Inflammatory macrophage (primary cell): ENCODE data around the gene ZNF746.
"Not testable (repeated sequence)": the region's sequence is repeated elsewhere in the genome, so short reads cannot be mapped to it uniquely, and the experiment has no call there.

Source experiments
- DNase-seq, 2 donors: peaks; one replicate each; pipeline ENCODE4 v3.0.0-alpha.2; 2020 to 2022
- total RNA-seq, 18 experiments: gene quantifications; one replicate each; lab custom pipeline; 2026; ENCODE audit warnings: mixed read lengths in 6 of 18, inconsistent platforms in 2 of 18; lab: John Stamatoyannopoulos, UW

The ZNF746 gene
- 8.4 to 43.8 (median 27.4) reads per million in 18 experiments for total RNA-seq

DNA sequence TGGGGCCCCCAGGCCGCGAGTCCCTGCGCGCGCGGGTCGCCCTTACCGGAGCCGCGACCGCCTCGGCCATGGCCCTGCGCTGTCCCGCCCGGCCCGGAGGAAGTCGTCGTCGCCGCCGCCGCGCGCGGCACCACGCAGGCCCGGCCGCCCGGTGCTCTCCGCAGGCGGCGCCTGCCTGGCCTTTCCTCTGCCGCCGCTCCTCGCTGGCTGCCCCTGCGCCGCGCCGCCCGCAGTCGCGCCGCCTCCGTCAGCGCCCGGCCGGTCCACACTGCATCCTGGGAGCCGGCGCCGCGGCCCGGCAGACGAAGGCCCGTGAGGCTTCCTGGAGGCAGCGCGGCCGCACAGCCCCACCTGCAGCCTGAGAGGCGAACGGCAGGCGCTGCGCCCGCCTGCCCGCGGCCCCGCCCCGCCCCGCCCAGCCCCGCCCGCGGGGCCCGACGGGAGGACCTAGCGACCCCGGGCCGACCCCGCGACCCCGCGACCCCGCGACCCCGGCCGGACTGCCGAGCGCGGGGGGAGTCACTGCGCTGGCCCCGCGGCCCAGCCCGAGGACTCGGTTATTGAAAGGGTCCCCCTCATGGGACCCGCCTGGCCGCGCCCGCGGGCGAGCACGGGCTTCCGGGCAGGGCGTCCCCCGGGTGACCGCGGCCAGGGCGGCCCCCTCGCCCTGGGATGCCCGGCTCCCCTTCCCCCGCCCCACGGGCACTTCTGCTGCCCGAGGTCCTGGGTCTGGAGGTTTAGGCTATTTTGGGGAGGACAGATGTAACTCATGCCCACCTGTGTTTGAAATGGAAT is at the start of gene ZNF746:
Gene ZNF746 (minus strand): TSS at position 343 of the 795 bp plus-strand sequence. CDS start 273 bp downstream, at position 70.
- DNase-seq, result peak; percentile 84 to 91

DNA sequence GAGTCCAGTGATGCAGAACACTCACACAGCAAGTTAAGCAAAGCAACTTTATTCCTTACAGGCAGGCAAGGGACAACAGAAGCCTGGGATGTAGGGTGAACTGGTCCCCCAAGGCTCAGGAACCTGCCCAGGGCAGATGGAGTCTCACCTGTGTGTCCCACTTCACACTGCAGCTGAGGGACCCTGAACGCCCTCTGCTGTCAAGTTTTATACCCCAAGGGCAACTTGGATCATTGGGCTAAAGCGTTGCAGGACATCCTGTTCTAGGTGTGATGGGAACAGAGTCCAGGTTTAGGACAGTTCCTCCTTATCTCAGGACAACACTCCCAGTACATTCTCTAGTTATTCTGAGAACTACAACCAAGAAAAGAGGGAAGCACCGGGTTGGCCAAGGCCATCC is 49.5 kb upstream of the ZNF746 start:
- no peak for DNase-seq

DNA sequence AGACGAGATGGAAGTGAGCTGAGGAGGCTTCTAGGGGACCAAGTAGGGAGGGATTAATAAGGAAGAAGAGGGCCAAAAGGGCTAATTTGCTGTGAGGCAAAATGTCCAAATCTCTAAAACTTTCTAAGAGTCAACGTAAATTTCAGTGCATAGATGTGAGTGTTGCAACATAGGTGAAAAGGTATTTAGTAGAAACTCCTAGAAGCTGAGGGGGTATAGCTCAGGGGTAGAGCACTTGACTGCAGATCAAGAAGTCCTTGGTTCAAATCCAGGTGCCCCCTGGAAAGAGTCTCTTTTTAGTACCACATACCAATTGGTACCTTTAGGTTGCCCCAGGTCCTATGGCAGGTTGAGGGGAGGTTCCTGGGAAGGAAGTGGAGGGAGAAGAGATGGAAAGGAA is 48.7 kb upstream of the ZNF746 start:
- no peak for DNase-seq

DNA sequence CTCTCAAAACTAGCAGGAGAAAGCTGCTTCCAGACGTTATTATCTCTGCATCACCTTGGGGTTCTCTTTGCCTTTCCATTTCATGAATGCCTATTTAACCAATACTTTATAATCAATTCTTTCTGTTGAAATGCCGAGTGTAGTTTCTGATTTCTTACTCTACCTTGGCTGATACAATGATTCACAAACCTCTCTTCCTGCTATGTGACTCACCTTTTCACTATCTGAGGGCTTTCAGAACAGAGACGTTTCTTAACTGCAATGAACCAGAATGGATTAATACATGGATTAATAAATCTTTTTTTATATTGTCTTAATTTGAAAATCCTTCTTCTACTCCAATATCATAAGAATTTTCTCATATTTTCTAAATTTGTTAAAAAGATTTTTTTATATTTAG is 46.4 kb upstream of the ZNF746 start:
- DNase-seq, result no peak

DNA sequence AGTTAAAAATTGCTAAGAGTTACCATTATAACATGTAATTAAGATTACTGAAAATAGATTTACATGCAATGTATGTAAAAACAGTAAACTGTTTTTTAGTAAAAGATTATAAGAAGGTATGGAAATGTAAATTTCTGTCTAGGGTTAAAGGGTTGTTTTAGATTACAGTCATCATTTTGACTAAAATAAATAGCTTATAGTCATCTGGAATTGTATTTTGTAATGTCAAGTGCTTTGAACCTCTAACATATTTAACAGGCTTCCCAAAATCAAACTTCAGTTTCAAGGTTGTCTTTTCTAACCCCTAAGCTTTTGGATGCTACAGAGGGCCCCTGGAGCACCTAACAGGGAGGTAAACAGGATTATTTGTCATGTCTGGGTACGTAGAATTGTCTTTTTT is 35.0 kb upstream of the ZNF746 start:
- DNase-seq, result no peak

DNA sequence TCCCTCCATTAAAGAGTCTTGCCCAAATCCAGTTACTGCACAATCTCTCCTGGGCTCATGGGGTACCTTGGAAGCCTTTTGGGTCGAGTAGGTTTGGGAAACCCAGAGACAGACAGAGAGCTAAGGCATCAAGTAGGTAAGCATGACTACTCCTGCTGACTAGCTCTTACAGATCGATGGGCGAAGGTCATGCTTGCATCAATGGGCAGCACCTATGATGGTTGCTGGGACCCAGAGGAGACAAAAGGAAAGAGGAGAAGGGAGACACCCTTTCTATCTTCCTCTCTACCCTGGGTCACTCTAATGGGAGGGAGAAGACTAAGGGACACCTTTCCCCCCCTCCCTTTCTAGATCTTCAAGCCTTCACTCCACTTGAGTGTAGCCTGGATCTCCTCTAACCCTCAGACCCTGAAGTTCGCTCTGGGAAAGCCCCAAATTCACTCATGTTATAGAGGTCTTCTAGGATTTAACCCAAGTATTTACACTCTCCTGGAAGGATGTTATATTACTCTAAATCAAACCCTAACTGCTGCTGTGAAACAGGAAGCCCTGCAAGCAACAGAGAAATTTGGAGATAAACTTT is 31.6 kb upstream of the ZNF746 start:
- peak in 1 of 2 donors; percentile 6 for DNase-seq

DNA sequence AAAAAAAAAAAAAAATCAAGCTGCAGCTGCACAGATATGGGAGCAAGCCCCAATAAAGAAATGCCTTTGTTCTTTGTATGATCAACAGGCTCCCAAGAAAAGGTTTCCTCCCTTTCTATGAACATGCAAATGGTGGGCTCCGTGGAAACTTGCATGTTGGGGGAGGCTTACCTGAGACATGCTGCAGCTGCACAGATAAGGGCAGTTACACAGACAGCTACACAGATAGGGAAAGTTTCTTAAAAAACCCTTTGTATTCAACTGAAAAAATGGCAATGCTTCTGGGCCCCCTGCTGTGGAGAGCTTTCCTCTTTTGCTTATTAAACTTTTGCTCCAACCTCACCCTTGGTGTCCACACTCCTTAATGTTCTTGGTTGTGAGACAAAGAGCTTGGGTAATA is 29.8 kb upstream of the ZNF746 start:
- DNase-seq, result no peak

DNA sequence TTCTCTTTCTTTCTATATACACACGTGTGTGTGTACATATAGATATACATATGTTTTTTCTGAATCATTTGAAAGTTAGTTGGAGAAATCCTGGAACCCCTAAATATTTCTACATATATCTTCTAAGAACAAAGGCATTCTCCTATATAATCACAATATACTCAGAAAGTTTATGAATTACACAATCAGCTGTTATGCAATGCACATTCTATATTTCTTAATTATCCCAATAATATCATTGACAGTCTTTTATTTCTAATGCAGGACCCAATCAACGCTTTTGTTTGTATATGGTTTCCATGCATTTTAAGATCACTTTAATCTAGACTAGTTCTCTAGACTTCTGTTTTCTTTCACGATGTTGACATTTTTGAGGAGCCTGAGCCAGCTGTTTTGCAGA is 27.7 kb upstream of the ZNF746 start:
- peak in 1 of 2 donors; percentile 7 for DNase-seq

DNA sequence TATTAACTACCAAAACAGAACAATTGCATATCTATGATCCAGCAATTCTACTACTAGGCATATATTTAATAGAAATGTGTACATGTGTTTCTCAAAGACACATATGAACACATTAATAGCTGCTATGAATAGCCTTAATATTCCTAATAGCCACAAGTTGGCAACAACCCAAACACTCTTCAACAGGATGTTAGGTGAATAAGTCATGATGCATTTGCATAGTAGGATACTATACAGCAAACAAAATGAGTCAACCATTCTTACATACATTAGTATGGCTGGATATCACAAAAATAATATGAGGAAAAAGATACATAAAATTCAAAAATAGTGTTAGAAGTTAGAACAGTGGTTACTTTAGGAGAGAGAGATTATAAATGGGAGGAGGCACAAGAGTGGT is 26.8 kb upstream of the ZNF746 start:
- DNase-seq, result no peak

DNA sequence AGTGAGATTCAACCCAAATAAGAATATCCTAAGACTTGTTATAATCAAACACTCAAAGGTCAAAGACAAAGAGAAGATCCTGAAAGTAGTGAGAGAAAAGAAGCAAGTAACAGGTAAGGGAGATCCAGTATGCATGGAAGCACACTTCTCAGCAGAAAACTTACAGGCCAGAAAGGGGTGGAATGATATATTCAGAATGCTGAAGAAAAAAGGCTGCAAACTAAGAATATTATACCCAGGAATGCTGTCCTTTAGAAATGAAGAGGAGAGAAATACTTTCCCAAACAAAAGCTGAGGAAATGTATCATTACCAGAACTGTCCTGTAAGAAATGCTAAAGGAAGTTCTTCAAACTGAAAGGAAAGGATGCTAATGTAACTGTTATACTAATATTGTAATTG is 12.6 kb upstream of the ZNF746 start:
- DNase-seq, result no peak

DNA sequence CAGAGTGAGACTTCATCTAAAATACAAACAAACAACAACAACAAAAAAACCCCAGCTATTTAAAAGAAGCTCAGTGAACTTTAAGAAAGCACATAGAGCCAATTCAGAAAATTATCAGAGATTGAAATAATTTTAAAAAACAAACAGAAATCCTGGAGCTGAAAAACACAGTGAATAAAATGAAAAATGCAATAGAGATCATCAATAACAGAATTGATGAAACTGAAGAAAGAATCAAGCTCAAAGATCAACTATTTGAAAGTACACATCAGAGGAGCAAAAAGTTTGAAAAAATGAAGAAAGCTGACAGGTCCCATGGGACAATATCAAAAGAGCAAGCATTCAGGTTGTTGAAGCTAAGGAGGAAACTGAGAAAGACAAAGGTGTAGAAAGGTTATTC is 12.2 kb upstream of the ZNF746 start:
- DNase-seq, result no peak

DNA sequence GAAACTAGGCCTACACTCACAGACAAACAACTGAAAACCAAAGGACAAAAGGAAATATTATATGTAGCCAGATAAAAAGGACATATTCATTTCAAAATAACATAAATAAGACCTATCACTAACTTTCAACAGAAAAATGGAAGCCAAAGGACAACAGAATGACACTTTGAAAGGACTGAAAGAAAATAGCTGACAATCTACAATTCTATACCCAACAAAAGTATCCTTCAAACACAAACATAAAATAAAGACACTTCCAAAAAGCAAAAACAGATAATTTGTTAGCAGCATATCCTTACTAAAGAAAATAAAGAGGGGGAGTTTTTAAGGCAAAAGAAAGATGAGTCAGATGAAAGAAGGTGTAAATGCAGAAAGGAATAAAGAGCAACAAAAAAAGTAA is 7.9 kb upstream of the ZNF746 start:
- no peak for DNase-seq

DNA sequence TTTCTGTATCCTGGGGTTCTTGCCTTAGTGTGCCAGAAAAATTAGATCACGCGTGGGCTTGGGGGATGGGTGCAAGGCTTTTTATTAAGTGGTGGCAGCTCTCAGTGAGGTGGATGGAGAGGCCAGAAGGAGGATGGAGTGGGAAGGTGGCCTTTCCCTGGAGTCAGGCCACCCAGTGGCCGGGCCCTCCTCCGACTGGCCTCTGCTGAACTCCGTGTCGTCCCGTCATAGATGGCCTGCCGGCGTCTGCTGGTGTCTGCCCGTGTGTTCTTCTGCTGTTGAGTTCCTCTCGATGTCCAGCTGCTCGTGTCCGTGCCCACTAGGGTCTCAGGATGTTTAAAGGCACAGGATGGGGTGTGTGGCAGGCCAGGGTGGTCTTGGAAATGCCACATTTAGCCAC is 4.0 kb upstream of the ZNF746 start:
- DNase-seq, result no peak

DNA sequence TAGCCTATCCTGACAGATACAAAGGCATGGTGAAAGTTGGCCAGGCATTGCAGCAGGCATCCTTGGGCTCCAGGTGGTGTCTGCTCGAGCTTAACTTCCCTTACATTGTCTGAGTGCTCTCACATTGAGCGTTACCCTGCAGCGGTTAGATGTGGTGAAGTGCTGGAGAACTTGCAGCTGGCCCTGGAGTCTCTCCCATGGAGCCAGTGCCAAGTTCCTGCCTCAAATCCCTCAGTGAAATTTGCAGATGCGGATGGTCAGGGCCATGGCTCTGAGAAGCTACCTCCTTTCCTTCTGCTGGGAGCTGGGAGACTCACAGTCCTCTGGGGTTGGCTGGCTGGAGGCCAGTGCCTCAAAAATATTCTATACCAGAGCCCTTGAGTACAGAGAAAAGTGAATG is 3.3 kb upstream of the ZNF746 start:
- no peak for DNase-seq

DNA sequence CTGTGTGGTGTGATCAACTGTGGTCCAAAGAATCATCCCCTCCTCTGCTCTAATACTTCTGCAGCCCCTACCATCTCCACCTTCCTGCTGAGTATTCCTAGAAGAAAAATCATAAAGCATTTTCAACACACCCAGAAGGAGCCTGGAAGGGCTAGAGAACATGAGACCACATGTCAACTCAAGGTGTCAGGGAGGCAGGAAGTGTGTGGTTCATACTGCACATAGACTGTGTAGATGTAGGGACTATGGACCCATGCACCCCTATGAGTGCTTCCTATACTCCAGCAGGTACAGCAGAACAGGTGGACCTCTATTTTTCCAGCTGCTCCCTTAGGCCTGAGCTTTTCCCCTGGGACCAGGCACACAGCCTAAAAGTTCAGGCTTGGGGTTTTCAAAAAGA is 2.6 kb upstream of the ZNF746 start:
- no peak for DNase-seq

DNA sequence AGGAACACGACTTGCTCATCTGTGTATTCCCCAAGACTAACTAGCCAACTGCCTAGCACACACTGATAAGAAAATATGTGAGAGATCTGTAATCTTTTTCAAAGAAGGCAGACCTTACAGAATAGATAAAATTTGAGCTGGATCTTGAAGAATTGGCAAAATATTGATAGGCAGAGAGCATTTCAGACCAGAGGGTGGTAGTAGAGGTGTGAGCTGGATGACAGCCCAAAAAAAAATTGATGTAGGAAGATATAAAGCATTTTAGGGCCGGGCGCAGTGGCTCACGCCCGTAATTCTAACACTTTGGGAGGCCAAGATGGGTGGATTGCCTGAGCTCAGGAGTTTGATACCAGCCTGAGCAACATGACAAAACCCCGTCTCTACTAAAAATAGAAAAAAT is 1.2 kb upstream of the ZNF746 start:
- DNase-seq, result no peak

DNA sequence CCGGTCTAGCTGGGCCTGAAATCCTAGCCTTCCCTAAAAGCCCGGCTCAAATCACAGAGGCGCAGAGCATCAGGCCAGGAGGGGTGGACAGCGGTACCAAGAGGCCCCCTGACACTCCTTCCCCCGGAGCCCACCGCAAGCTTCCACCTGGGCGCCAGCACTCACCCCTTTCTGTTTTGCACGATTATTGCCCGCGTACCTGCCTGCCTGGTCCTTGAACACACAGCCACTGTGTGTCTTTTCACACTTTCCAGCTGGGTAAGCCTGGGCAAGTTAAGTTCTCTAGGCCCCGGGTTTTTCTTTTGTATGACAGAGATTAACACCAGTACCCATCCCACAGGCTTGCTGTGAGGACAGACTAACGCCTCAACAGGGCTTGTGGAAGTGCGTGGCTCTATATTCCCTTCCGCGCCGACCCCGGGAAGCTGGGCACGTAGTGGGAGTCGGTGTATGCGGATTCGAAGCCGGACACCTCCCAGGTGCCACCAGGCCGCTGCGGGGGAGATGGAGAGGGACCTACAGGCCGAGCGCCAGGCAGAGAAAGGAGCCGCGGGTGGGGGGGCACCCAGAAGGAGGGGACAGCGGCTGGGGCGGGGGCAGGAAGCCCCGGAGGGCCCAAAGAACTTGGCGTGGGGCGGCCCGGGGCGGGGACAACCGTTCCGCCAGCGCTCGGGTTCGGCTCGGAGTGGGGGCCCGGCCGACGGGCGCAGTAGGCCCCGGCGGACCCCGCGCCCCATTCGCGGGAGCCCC is 792 bp downstream of the ZNF746 start:
- peak; percentile 10 to 25 for DNase-seq

DNA sequence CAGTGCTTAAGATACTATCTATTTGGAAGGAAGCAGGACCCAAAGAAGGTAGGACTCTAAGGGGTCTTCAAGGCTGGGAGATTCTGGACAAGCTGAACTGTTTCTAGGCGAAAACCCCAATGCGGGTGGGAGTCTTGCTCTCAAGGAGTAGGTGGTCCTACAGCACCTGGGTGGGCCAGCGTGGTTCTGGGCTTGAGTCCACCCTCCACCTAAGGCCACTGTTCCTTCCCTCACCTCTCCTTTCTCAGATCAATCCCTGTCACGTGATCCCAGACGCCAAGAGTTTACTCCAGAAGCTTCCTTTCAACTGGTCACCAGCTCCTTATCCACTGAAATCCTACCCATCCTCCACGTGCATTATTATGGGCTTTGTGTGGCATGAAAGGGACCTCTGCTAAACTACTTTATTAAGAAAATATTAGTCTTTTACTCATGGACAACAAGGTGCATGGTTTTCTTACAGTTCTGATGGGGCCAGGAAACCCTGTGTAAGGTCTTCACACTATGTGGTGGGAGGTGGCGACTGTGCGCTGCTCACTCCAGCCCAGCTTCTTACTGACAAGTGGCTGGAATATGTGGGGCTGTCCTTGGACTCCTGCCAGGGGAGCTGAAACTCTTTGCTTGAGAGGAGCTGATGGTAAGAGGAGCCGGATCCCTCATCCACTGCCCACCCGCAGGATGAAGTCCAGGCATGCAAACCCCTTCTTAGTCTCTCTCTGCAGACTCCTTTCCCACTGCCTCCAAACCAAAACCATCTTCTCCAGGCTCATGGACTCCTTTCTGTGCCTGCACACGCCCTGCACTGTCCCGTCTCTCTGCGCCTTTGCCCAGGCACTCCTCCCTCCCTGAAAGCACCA is 1.6 kb downstream of the ZNF746 start:
- DNase-seq, result peak; percentile 23 to 32

DNA sequence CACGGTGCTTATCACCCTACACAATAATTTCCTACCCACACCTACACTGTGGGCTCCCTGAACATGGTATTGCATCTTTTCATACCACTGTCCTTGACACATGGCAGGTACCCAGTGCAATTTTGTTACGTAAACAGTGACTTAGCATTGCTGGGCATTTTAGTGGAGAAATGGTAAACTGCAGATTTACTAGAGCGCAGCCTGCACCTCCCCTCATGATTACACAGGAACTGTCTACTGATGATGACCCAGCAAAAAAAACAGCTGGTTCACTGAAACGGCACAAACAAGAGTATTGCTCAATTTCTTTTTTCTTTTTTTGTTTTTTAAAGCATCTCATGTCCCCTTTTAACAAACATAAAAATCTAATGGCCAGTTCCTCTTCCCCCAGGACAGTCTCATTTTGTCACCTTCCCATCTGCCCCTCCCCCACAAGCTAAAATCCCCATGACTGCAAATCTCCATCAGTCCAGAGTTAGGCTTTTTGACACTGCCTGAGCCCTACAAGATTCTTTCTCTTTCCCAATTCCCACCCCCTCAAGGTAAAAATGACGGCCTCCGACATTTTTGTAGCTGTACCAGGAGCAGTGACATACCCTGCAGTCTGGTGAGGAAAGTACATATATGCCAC is 2.8 kb downstream of the ZNF746 start:
- peak; percentile 83 to 91 for DNase-seq

DNA sequence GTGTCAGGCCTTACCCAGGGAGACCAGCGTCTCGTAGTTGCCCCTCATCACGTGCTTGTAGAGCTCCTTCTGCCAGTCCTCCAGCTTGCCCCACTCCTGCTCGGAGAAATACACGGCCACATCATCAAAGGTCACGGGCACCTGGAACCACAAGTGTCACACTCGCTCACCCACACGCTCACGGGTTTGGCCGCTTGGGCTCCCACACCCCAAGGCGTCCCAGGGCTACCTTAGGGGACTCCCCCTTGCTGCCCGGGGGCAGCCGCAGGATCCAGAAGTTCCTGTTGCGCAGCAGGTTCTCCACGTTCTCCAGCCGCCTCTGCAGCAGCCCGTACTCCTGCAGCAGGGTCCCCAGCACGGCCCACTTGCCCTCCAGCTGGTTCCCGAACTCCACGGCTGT is 3.6 kb downstream of the ZNF746 start:
- not testable (repeated sequence) for DNase-seq

DNA sequence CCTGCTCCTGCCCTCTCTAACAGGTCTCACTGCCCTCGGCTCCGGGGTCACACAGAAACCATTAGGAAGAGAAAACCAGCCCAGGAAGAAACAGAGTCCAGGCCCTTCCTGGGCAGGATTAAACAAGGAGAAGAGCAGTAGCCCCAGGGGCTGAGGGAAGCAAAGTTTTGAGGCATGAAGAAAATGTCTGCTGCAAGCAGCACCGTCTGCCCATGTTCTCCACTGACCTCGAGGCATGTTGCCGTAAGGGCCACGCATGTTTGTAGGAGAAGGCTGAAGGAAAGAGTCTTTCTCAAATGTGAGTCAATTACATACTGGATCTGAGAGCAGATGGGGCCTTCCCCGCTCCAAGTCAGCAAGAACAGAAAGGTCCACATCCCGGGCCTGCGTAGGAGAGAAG is 4.2 kb downstream of the ZNF746 start:
- no peak for DNase-seq

DNA sequence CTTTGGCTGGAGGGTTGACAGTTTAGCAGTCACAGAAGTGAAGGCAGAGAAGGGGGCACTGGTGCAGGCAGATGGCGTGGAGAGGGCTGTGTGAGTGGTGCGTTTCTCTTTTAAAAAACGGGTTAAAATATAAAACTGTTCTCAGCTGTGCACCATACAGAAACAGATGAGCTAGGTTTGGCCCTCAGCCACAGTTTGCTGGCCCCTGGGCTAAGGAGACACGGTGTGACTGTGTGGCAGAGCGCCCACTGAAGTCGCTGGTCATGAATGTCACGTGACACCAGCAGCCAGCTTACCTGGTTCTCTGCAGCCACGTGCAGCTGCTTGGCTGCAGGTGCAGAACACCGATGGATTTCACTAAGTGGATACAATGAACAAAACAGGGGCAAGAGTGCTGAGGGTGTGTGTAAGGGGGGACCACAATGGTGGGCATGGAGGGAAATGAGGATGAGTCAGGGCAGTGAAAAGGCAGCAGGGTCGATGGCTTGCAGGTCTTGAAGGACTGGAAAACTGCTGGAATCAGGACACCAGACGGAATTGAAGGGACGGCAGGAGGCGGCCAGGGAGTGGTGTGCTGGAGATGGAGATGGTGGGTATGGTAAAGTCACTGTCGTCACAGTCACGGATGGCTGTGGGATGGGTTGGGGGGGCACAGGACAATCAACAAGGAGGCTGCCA is 7.4 kb downstream of the ZNF746 start:
- DNase-seq, result no peak
